Measurements from ENCODE around the gene USP35.
"Not testable (repeated sequence)": the region's sequence is repeated elsewhere in the genome, so short reads cannot be mapped to it uniquely, and the experiment has no call there.

The USP35 gene

DNA sequence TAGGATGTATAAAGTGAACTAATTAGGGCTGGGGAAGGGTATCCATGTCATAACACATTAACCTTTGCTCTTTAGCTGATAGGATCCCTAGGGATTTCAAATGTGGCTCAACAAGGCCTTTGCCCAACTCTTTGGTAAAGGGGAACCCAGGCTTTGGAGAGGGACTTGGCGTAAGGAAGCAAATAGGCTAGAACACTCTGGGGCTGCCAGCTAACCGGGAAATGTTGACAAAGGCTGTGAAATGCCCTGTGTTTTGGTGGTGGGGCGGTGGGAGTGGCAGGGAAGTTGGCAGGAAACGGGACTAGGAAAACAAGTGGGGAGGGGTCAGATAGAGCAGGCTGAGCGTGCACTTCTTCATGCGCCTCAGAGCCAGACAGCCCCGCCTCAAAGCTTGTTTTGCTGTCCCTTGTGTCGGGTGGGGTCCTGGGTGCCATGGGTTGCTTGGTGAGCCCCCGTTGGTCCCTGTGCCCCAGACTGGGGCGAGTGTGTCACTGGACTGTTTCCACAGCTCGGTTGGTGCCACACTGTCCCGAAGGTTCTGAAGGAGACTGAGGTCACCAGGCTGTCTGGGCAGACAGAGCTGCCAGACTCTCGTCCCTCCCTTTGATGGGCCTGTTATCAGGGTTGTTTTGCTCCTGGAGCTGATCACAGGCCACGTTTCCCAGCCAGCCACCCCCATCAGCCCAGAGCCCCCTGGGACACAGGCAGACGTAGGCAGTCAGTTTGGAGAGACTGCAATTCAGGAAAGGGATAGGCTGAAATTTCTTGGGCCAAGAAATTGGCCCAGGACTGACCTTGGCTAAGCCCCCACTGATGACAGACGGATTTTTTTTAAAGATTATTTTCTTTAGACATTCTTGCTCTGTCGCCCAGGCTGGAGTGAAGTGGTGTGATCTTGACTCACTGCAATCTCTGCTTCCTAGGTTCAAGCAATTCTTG is 19.9 kb upstream of the USP35 start:
- DNase-seq, result no peak

DNA sequence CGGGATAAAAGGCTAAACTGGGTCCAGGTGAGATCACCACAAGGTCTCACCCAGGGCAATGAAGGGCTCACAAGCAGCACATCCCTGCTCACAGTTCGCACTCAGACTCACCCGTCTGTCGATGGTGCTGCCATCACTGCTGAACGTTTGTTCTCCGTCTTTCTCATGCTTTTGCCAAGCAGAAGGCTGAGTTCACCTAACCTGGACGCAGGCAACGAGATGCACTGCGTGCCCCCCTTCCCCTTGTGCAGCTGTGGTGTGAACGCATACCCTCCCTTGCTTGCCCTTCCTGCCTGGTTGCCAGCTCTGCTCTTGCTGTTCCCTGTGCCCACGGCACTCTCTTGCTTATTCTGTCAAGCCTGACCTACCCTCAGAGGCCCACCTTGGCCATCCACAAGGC is 18.3 kb upstream of the USP35 start:
- DNase-seq, result no peak

- DNase-seq, result no peak
Measured at GRCh38 chr11:78170874-78171549, 17.7 kb upstream of the USP35 start.

DNA sequence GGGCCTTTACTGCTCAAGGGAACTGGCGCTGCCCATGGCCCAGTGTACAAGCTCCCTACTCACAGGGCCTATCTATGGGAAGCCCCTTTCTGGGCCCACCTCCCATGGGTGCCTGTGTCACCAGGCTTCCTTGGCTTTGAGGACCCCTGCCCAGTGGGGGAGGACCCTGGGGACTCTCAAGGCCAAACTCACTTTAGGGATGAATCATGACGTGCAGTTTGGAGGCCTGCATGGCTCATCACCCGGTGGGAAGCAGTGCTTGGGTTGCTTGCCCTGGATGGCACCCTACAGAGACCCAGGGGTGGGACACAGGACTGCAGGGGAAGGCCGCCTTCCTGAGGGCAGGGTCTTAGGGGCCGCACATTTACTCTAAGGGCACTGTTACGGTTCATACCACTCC is 16.8 kb upstream of the USP35 start:
- DNase-seq, result no peak

GRCh38 chr11:78175862-78176261 is 12.9 kb upstream of the USP35 start:
- not testable (repeated sequence) for DNase-seq

GRCh38 chr11:78176605-78177141 is 12.0 kb upstream of the USP35 start:
- DNase-seq, result no peak

- no peak for DNase-seq
Measured at GRCh38 chr11:78177216-78177615, 11.5 kb upstream of the USP35 start.

DNA sequence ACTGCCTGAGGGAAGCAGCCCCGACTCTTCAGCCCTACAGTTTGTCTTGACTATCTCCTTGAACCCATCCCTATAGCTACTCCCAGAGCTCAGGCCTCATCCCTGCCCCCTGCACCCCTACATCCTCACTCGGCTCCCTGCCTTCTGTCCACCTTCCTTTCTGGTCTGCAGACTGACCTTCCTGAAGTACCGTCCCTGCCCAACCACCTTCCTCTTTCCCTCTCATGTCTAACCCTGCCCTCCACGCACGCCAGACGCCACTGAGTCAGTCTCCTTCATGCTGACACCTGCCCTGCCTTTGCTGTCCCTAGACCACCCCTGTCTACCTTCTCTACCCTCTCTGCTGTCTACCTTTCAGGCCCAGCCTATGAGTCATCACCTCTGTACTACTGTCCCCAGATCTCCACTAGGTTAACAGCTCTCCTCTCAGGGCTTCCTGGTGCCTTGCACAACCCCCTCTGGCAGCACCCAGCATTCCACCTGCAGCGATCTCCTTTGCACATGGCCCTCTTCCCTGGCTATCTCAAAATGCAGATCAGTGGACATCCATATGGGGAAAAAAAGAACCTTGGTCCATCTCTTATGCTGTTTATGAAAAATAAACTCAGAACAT is 9.2 kb upstream of the USP35 start:
- DNase-seq, result peak; percentile 81

DNA sequence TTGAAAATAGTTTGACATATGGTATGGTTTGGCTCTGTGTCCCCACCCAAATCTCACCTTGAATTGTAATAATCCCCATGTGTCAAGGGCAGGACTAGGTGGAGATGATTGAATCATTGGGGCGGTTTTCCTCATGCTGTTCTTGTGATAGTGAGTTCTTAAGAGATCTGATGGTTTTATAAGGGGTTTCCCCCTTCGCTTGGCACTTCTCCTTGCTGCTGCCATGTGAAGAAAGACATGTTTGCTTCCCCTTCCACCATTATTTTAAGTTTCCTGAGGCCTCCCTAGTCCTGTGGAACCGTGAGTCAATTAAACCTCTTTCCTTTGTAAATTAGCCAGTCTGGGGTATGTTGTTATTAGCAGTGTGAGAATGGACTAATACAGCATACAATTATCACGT is 8.0 kb upstream of the USP35 start:
- no peak for DNase-seq

DNA sequence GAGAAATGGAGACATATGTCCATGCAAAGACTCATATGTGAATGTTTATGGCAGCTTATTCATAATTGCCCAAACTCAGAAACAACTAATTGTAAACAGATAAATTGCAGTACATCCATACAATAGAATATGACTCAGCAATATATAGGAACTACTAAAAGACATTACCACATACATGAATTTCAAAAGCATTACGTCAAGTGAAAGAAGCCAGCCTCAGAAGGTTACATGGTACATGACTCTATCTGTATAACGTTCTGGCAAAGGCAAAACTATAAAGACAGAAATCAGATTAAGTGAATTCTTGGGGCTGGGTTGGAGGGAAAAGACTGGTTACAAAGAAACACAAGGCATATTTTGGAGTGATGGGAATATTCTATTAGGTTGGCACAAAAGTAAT is 7.5 kb upstream of the USP35 start:
- DNase-seq, result no peak

DNA sequence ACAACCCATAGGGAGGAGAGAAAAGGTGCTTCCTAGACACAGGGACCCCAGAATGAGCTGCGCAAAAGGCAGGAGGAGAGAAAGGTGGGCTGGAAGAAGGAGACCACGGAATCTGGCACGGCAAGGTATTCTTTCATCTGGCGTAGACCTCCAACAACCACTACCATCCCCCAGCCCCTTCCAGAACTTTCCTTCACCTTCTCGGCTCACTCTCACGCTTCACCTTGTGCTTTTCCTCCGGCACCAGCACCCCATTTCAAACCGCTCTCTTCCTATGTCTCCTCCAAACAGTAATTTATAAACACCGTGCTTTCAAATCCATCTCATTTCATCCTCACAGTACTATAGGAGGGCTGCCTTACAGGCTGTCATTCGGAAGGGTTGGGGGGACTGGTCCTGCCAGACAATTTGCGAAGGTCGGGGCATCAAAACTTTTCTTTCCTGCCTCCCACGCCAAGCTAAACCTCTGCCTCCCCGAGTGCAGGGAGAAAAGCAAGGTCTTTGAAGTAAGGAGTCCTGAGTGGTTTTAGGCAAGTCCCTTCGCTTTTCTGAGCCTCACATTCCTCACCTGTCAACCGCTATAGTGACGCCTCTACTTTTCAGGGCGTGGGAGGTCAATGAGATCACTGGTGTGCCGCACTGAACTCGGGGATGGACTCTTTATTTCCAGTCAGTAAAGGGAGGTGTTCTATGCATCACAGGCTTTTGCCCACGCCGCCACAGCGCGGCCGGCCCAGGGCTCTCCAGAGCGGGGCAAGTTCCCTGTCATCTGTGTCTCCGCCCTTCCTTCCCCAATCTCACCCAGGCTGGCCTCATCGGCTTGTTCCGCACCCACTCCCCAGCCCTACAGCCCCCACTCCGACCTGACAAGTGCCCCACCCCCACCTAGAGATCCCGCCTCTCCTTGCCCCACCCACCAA is 1.1 kb upstream of the USP35 start:
- no peak for DNase-seq

DNA sequence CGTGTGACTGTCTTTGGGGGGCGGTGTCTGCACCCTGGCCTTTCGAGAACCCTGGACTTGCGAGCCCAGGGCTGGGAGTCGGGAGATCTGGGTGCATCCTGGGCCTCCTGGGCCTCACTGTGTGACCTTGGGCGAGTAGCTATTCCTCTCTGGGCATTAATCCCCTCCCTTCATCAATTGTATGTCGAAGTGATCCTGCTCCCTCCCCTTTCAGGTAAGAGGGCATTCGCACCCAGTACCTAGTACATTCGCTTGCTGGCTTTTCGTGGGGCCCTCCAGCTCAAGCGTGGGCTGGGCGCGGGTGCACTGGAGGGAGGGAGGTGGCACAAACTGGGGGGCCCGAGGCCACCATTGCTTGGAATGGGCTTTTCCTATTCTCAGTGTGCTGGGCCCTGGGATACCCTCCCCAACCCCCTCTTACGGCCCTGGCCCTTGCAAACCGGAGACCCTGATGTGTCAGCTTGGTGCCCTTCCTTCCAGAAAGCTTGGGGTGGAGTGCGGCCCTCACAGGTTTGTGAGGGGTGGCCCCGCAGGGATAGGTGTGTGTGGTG is 530 bp downstream of the USP35 start:
- DNase-seq, result peak; percentile 69

- DNase-seq, result no peak
Measured at GRCh38 chr11:78189851-78190250, 1.1 kb downstream of the USP35 start.

GRCh38 chr11:78190374-78190773 is 1.7 kb downstream of the USP35 start:
- DNase-seq, result no peak

GRCh38 chr11:78190871-78191538 is 2.3 kb downstream of the USP35 start:
- DNase-seq, result no peak

DNA sequence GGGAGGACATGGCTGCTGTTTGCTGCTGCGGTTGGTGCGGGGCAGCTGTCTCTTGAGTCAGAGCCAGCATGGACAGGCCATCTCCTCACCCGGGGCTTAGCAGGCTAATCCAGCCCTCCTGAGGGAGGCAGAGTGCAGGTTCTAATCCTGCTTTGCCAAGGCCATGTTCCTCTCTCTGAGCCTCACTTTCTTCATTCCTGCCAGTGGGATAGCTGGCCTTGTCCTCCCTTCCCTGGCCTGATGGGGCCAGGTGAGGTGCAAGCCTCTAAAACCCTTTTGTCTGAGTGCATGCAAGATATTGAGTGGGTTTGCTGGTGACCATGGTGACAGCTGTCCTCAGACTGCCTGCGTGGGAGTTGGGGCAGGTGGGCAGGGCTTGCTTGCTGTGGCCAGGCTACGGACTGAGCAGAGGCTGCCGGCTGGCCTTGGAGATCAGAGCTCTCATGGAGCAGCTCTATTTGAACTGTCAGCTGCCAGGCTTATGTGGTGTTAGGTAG is 3.6 kb downstream of the USP35 start:
- peak; percentile 39 for DNase-seq

GRCh38 chr11:78192911-78193351 is 4.2 kb downstream of the USP35 start:
- no peak for DNase-seq

DNA sequence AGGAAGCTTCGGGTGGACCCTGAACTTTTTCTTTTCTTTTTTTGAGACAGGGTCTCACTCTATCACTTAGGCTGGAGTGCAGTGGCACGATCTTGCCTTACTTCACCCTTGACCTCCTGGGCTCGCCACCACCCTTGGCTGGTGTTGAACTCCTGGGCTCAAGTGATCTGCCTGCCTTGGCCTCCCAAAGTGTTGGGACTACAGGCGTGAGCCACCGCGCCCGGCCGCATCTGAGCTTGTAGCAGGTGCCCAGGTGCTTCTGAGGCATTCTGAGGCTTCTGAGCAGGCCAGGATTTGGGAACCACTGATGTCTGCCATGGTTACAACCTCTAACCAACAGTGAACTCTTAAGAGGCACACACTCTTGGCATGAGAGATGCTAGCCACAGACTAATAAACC is 5.1 kb downstream of the USP35 start:
- no peak for DNase-seq

DNA sequence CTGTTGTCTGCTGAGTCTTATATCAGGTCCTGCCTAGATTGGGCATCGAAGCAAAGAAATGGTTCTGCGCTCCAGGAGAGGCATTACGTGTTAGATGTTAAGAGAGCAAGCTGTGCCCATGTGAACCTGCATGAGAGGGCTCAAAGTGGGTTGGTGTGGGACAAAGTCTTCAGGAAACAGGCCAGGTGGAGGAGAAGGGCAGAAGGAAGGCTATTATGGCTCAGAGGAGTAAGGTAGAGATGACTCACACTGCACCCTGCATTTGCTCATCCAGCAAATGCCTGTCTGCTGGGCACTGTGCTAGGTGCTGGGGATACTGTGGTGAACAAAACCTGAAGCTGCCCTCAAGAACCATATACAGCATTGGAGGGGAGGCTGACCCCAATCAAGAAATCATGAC is 5.8 kb downstream of the USP35 start:
- no peak for DNase-seq

DNA sequence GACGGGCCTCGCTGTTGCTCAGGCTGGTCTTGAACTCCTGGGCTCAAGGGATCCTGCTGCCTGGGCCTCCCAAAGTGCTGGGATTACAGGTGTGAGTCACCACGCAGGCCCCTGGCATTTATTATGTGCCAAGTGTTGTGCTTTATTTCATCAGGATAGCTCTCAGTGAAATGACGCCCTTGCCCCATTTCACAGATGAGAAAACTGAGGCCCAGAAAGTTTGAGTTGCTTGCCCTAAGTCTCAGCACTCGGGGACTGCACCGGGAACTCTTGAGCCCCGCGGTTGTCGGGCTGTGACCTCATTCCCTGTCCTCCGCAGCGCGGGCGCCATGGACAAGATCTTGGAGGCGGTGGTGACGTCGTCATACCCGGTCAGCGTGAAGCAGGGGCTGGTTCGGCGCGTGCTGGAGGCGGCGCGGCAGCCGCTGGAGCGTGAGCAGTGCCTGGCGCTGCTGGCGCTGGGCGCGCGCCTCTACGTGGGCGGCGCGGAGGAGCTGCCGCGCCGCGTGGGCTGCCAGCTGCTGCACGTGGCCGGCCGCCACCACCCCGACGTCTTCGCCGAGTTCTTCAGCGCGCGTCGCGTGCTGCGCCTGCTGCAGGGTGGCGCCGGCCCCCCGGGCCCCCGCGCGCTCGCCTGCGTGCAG is 7.3 kb downstream of the USP35 start:
- DNase-seq, result no peak

DNA sequence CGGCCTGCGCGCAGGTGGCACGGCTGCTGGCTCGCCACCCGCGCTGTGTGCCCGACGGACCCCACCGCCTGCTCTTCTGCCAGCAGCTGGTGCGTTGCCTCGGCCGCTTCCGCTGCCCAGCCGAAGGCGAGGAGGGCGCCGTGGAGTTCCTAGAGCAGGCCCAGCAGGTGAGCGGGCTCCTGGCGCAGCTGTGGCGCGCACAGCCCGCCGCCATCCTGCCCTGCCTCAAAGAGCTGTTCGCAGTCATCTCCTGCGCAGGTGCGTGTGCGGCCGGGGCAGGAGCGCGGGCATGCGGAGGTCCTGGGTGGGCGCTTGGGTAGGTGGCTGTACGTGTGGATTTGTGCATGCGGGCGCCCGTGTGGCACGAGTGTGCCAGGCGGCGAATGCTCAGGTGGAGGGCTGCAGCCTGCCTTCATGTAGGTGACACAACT is 8.0 kb downstream of the USP35 start:
- DNase-seq, result no peak

All from DMS53 (cell line).